ENCODE results near the gene ETF1.

DNA sequence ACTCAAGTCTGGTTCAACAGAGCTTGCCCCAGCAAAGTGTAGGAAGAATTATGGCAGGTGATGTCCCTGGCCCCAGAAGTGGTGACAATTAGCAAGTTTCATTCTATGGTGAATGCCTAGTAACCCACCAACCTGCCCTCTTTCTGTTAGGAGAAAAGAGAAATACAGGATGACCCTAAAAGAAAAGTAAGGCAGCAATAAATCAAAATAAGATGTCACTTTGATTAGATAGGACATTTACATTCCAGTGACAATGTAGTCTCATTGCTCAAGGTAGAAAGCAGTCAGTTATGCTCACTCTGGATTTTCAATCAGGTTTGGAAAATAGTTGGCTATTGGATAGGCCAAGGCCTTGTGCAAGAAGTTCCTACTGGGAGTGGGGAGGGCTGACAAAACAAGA, 37.7 kb upstream of the ETF1 start:
- TF ChIP-seq CTCF (IDR thresholded peaks at IDR 0.05) (no peak), ZFX (IDR thresholded peaks at IDR 0.05; ENCODE audit: borderline replicate concordance) (no peak)

Data from 22Rv1 (cell line).